Fibroblast of pulmonary artery (primary cell): ENCODE measurements around the gene ZFHX3.
"Not testable (repeated sequence)": the region's sequence is repeated elsewhere in the genome, so short reads cannot be mapped to it uniquely, and the experiment has no call there.

Experiments
- DNase-seq: peaks from one replicate; pipeline ENCODE4 v3.0.0-alpha.2; 2010; ENCODE audit warnings: low read depth
- H3K4me3 ChIP-seq: replicated peaks from 2 replicates; pipeline ENCODE4 v1.5.1; 2011; ENCODE audit warnings: low read depth, mild to moderate bottlenecking, control low read depth, low read length, moderate library complexity
- CTCF ChIP-seq: IDR thresholded peaks from 2 replicates; pipeline ENCODE4 v1.5.1; 2011; ENCODE audit warnings: mild to moderate bottlenecking, control low read depth, low read length, inconsistent platforms; ENCODE audit errors: missing control alignments

Gene ZFHX3

GRCh38 chr16:72989579-72990551 is 58.1 kb downstream of the ZFHX3 start:
- peak; percentile 78 for DNase-seq
- TF ChIP-seq CTCF, result no peak
- H3K4me3 ChIP-seq, result peak overlapping the region; percentile 40

GRCh38 chr16:72989203-72989578 is 58.7 kb downstream of the ZFHX3 start:
- H3K4me3 ChIP-seq, result peak overlapping the region; percentile 40
- DNase-seq, result not testable (repeated sequence)

- no peak overlapping the region for H3K4me3 ChIP-seq
- no peak for TF ChIP-seq CTCF
- no peak for DNase-seq
Observed at GRCh38 chr16:72988569-72988968, 59.4 kb downstream of the ZFHX3 start.

GRCh38 chr16:72987480-72987901 is 60.4 kb downstream of the ZFHX3 start:
- H3K4me3 ChIP-seq, result no peak overlapping the region
- DNase-seq, result no peak
- TF ChIP-seq CTCF, result no peak

- TF ChIP-seq CTCF, result no peak
- H3K4me3 ChIP-seq, result peak overlapping the region; percentile 17
- DNase-seq, result peak; percentile 50
Observed at GRCh38 chr16:72985995-72986394, 61.9 kb downstream of the ZFHX3 start.

GRCh38 chr16:72985148-72985941 is 62.6 kb downstream of the ZFHX3 start:
- peak; percentile 87 for DNase-seq
- peak overlapping the region; percentile 17 for H3K4me3 ChIP-seq
- no peak for TF ChIP-seq CTCF

GRCh38 chr16:72983728-72984350 is 64.1 kb downstream of the ZFHX3 start:
- no peak for TF ChIP-seq CTCF
- no peak for DNase-seq
- H3K4me3 ChIP-seq, result no peak overlapping the region
